Measurements from ENCODE around the gene RNF212. TPM values are rescaled to one million over a fixed set of nuclear protein-coding genes. Genes with fewer than 3 reads are reported as not detected.
"Not testable (repeated sequence)": the region's sequence is repeated elsewhere in the genome, so short reads cannot be mapped to it uniquely, and the experiment has no call there.

The RNF212 gene
- total RNA-seq, 1 donor = 3.0 TPM

DNA sequence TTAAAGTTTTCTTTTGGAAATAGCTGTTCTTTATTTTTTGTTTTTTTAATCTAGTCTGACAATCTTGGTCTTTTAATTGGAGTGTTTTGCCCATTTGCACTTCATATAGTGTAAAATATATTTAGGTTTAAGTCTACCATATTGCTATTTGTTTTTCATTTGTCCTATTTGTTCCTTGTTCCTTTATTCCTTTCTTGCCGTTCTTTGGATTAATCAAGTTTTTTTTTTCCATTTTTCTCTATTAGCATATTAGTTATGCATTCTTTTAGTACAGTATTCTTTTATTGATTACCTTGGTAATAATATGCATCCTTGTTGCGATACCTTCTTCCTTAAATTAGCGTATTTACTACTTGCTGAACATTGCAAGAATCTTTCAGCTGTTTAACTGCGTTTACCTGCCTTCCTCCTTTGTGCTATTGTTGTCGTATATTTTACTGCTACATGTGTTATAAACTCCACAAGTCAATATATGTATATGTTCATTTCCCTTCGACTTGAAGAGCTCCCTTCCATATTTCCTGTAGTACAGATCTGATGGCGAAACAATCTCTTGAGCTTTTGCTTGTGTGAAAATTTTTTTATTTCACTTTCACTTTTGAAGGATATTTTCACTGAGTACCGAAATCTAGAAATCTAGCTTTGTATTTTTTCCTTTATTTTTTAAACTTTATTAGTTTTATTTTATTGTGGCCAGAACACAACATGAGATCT is 23.9 kb upstream of the RNF212 start:
- H3K4me3 ChIP-seq (ENCODE audit: low read depth, low read length) = no peak overlapping the region
- DNase-seq (ENCODE audit: low read depth) = peak; percentile 38

DNA sequence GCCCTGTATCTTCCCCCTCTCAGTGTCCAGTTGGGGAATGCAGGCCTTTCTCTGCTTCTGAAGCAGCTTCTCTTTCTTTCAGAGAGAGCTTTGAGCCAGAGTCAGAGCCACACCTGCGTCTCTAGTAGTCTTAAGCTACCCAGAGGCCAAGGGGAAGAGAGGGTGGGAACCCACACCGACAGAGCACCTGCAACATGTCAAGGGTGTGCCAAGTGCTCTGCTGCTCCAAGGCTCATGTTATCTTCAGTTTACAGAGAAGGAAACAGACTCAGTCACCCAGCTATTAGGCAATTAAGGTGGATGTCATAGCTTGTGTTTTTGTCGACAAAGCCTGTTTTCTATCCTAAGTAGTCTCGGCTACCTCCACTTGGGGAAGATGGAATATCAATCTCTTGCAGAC is 22.7 kb upstream of the RNF212 start:
- TF ChIP-seq, protein P1, sequence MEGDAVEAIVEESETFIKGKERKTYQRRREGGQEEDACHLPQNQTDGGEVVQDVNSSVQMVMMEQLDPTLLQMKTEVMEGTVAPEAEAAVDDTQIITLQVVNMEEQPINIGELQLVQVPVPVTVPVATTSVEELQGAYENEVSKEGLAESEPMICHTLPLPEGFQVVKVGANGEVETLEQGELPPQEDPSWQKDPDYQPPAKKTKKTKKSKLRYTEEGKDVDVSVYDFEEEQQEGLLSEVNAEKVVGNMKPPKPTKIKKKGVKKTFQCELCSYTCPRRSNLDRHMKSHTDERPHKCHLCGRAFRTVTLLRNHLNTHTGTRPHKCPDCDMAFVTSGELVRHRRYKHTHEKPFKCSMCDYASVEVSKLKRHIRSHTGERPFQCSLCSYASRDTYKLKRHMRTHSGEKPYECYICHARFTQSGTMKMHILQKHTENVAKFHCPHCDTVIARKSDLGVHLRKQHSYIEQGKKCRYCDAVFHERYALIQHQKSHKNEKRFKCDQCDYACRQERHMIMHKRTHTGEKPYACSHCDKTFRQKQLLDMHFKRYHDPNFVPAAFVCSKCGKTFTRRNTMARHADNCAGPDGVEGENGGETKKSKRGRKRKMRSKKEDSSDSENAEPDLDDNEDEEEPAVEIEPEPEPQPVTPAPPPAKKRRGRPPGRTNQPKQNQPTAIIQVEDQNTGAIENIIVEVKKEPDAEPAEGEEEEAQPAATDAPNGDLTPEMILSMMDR (IDR thresholded peaks at IDR 0.05; ENCODE audit: insufficient read depth, low read depth, low read length) = no peak
- no peak overlapping the region for H3K4me3 ChIP-seq (ENCODE audit: low read depth, low read length)
- DNase-seq (ENCODE audit: low read depth) = peak; percentile 77

More for the DNA sequence above, 23.9 kb upstream of the RNF212 start:
- TF ChIP-seq, protein P1 (IDR thresholded peaks at IDR 0.05; ENCODE audit: insufficient read depth, low read depth, low read length) = no peak

DNA sequence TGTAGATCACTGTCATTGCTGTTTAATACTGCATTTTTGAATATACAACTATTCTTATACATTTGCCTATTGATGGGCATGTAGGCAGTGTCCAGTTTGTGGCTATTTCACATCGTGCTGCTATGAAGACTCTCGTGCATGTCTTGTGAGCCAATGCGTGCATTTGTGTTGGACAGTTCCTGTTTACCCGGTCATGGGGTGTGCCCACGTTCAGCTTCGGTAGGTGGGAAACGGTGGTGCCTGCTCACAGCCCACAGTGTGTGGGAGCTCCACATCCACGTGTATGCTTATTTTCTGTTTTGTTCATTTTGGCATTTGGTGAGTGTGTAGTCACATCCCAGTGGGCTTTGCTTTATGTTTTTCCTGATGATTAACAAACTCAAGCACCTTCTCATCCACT is 19.7 kb upstream of the RNF212 start:
- no peak for DNase-seq (ENCODE audit: low read depth)
- H3K4me3 ChIP-seq (ENCODE audit: low read depth, low read length) = no peak overlapping the region
- TF ChIP-seq, protein P1 (IDR thresholded peaks at IDR 0.05; ENCODE audit: insufficient read depth, low read depth, low read length) = no peak

DNA sequence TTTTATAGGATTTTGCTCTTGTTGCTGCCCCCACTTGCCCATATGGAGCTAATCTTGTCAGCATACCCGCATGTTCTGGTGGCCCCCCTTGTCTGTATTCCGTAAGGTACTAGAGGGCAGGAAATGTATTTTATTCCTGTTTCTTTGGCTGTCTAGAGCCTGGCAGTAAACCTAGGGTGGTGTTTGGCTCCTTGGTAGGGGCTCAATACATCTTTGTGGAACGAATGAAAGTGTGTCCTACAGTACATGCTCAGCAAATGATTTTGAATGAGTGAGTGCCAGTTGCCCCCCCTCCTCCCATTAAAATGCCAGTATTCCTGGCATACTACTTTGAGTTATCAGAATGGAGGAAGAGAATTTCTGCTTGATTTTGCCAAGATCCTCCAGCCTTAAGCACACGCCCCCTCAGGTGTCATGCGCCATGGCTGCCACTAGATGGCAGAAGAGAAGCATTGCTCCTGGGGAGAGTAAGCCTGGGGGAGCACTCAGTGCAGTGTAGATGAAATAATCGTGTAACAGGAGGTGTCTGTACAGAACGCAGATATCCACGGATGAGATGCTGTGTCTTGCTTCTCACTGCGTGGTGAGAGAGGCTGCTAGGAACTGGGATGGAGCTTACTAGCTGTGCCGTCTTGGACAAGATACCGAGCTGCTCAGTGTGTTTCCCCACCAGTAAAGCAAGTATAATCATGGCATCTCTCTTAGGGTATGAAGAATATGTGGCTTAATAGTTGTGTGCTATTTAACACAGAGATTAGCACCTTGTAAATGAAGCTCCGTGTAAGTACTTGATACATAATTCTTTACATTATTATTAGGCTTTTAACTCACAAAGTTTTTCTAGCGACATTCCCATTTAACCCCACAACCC is 17.2 kb upstream of the RNF212 start:
- H3K4me3 ChIP-seq (ENCODE audit: low read depth, low read length) = no peak overlapping the region
- TF ChIP-seq, protein P1 (IDR thresholded peaks at IDR 0.05; ENCODE audit: insufficient read depth, low read depth, low read length) = peak; percentile 100
- peak; percentile 83 for DNase-seq (ENCODE audit: low read depth)

DNA sequence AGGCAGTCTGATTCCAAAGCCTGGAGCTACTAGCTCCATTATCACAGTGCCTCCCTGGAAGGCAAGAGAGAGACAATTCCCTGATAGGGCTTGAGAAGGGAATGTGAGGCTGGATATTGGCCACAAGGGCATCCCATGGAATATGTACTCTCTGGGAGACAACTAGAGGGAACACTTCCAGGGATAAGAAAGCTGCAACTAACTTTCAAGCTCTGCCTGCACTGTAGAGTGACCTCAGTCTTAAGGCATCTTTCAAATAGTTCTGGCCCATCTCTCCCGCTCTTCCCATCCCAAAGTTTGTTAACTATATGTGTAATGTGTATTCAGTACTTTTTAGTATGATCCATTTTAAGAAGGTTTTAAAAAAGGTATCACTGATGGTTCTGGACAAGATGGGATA is 13.1 kb upstream of the RNF212 start:
- TF ChIP-seq, protein P1 (IDR thresholded peaks at IDR 0.05; ENCODE audit: insufficient read depth, low read depth, low read length) = no peak
- DNase-seq (ENCODE audit: low read depth) = no peak
- no peak overlapping the region for H3K4me3 ChIP-seq (ENCODE audit: low read depth, low read length)

DNA sequence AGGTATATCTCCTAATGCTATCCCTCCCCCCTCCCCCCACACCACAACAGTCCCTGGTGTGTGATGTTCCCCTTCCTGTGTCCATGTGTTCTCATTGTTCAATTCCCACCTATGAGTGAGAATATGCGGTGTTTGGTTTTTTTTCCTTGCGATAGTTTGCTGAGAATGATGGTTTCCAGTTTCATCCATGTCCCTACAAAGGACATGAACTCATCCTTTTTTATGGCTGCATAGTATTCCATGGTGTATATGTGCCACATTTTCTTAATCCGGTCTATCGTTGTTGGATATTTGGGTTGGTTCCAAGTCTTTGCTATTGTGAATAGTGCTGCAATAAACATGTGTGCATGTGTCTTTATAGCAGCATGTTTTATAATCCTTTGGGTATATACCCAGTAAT is 12.1 kb upstream of the RNF212 start:
- not testable (repeated sequence) for H3K4me3 ChIP-seq (ENCODE audit: low read depth, low read length); DNase-seq (ENCODE audit: low read depth)

DNA sequence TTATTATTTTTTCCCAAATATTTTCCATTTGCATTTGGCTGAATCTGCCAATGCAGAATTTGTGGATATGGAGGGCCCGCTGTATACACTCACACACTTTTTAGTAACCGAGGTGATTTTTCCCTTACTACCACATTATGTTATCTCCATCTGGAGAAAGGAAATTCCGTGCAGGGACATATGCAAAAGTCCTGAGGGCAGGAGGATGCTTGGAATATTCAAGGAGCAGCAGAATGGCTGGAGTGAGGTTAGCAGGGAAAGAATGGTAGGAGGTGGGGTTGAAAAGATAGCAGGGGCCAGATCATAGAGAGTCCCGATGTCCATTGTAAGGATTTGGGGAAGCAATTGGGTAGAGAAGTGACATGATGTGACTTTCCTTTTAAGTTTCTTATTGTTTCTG is 11.5 kb upstream of the RNF212 start:
- no peak for DNase-seq (ENCODE audit: low read depth)
- TF ChIP-seq, protein P1 (IDR thresholded peaks at IDR 0.05; ENCODE audit: insufficient read depth, low read depth, low read length) = no peak

More for the DNA sequence above, 11.5 kb upstream of the RNF212 start:
- H3K4me3 ChIP-seq (ENCODE audit: low read depth, low read length) = no peak overlapping the region

Data from fibroblast of villous mesenchyme (primary cell).